A549 treated with dexamethasone at 1 μM for 4 hours (cell line): ENCODE data around the gene UGT1A3. TPM values are rescaled to one million over a fixed set of nuclear protein-coding genes. Genes with fewer than 3 reads are reported as not detected.

Source experiments
- total RNA-seq: library from RNA; stranded (reverse); fragments of 200-300 nt; extraction: Qiagen RNA extraction; gene quantifications from 5 replicates; pipeline ENCODE4 v1.2.3, GENCODE V29; 2022

Gene UGT1A3
- total RNA-seq, result 0.06 to 0.18 TPM (median 0.11 TPM) in 3 of 5 replicates, not detected in the others

GRCh38 chr2:233728723-233729301, at the start of gene UGT1A3:
Gene UGT1A3 (plus strand): TSS chr2:233729042. CDS start chr2:233729127, 85 bp downstream.

DNA sequence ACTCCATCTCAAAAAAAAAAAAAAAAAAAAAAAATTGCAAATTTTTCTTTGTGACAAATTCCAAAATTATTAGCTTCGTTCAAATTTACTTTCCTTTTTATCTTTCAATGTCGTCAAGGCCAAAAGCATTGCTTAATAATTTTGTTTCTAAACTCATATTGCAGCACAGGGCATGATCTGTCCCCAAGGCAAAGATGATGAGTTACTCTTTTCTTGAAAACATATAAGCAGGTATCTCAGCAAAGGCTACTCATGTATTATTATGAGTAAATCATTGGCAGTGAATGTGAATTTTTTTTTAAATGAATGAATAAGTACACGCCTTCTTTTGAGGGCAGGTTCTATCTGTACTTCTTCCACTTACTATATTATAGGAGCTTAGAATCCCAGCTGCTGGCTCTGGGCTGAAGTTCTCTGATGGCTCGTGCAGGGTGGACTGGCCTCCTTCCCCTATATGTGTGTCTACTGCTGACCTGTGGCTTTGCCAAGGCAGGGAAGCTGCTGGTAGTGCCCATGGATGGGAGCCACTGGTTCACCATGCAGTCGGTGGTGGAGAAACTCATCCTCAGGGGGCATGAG, 47.2 kb upstream of the UGT1A3 start, which contains the start of gene UGT1A7:
Gene UGT1A7, plus strand, starts transcription at position 381 of the 579 bp plus-strand sequence. Its CDS starts 37 bp downstream, at position 418.

DNA sequence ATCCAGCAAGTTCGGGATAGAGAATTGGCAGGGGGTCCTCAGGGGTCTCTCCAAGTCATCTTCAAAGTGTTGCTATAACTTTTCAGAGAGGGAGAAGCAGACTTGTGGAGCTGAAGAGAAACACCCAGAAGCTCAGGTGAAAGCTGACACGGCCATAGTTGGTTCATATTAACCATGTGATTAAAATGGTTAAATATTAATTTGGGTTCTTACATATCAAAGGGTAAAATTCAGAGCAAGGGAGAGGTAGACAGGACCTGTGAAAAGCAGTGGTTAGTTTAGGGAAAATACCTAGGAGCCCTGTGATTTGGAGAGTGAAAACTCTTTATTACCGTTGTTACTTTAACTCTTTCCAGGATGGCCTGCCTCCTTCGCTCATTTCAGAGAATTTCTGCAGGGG, 36.2 kb upstream of the UGT1A3 start, which contains the start of gene UGT1A6:
Gene UGT1A6, plus strand, starts transcription at position 243 of the 400 bp plus-strand sequence. Its CDS starts 115 bp downstream, at position 358.

GRCh38 chr2:233712611-233713261, 16.1 kb upstream of the UGT1A3 start, which contains the start of gene UGT1A5:
Gene UGT1A5 (plus strand): TSS chr2:233712907. CDS start chr2:233712992, 85 bp downstream.

DNA sequence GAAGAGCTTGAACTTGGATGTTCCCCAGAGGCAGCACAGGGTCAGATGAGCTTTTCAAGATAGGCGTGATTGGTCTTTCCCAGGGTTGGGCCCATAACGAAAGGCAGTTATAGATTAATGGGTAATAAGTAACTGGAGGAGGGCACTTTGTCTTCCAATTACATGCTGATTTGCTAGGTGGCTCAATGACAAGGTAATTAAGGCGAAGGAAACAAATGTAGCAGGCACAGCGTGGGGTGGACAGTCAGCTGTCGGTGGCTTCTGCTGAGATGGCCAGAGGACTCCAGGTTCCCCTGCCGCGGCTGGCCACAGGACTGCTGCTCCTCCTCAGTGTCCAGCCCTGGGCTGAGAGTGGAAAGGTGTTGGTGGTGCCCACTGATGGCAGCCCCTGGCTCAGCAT, 10.3 kb upstream of the UGT1A3 start, which contains the start of gene UGT1A4:
Gene UGT1A4, plus strand, starts transcription at position 185 of the 400 bp plus-strand sequence. Its CDS starts 85 bp downstream, at position 270.

GRCh38 chr2:233760043-233760442, 31.2 kb downstream of the UGT1A3 start, which contains the start of gene UGT1A1:
Gene UGT1A1 (plus strand): TSS chr2:233760270. CDS start chr2:233760288, 18 bp downstream.

DNA sequence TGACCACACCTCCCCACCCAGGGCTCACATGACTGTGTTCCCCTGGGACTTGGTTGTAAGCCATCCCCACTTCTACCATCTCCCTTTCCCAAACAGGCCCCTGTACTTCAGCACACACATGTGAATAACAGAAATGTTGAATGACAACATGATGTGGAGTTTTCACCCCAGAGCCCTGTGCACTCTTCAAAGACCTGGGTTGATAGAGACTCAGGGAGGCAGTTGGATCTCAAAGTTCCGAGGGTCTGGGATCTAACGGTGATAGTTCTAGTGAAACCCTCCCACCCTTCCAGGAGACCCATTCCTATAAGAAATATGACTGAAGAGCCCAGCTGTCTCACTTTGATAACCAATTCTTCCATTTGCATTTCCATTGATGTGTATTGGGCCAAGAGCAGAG, 49.2 kb downstream of the UGT1A3 start, which contains the start of gene MROH2A:
Gene MROH2A, plus strand, starts transcription at position 301 of the 400 bp plus-strand sequence. CDS start 1,029 bp downstream, outside the sequence.

Other genes starting within 250 kb of the UGT1A3 start
- gene USP40, start 162.3 kb upstream of the UGT1A3 start, total RNA-seq, result 21.0 to 26.2 TPM (median 24.2 TPM) in 5 replicates
- gene UGT1A8, start 111.4 kb upstream of the UGT1A3 start, total RNA-seq, result 0.06 to 0.07 TPM (median 0.06 TPM) in 3 of 5 replicates, not detected in the others
- gene UGT1A10, start 92.6 kb upstream of the UGT1A3 start, total RNA-seq, result 0.05 TPM in 1 of 5 replicates, not detected in the others
- gene UGT1A9, start 57.1 kb upstream of the UGT1A3 start, total RNA-seq, result 3.9 to 5.2 TPM (median 4.5 TPM) in 5 replicates
- gene UGT1A7, start 47.1 kb upstream of the UGT1A3 start, total RNA-seq, result 3.4 to 5.3 TPM (median 3.5 TPM) in 5 replicates
- gene UGT1A6, start 36.2 kb upstream of the UGT1A3 start, total RNA-seq, result 1.2 to 1.9 TPM (median 1.4 TPM) in 5 replicates
- 0.06 TPM in 1 of 5 replicates, not detected in the others for gene UGT1A5, start 16.1 kb upstream of the UGT1A3 start, total RNA-seq
- 0.07 TPM in 1 of 5 replicates, not detected in the others for gene UGT1A4, start 10.3 kb upstream of the UGT1A3 start, total RNA-seq
- gene UGT1A1, start 31.2 kb downstream of the UGT1A3 start, total RNA-seq, result 0.39 to 1.1 TPM (median 0.87 TPM) in 5 replicates
- gene MROH2A, start 49.3 kb downstream of the UGT1A3 start, total RNA-seq, result 0.14 to 0.37 TPM (median 0.30 TPM) in 5 replicates
- gene HJURP, start 125.5 kb downstream of the UGT1A3 start, total RNA-seq, result 51.2 to 56.5 TPM (median 54.7 TPM) in 5 replicates
- gene TRPM8, start 188.3 kb downstream of the UGT1A3 start, total RNA-seq, result 0.18 to 0.36 TPM (median 0.25 TPM) in 5 replicates